ENCODE measurements around the gene PRKCD. TPM values are rescaled to one million over a fixed set of nuclear protein-coding genes. Genes with fewer than 3 reads are reported as not detected.

Gene PRKCD
- total RNA-seq, 2 experiments from 2014 or later, result 18.7 to 21.5 TPM

DNA sequence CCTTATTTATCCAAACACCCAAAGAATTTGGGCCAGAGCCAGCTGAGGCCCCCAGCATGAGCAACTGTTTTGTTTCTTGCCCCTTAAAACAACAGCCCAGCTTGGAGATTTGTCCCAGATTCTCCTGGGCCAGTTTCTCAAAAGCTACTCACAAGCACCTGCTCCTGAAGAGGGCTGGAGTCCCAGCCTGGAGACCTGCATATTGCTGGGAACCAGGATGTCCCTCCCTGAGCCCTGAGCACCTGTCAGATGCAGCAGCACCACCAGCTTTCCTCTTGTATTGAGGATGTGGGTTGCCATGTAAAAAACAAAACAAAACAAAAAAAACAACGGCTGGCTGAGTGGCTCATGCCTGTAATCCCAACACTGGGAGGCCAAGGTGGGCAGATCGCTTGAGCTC is 23.8 kb upstream of the PRKCD start:
- intact Hi-C loops (cut with micrococcal nuclease), result loop anchor here (10.0 kb wide), 1 partner anchor 208 kb away; the partner anchor contains the start of gene DCP1A
- POLR2A ChIA-PET, result interaction anchor here (0.5 to 1.4 kb wide), 2 partner anchors 11 to 17 kb away, joined by 4 read pairs; no protein-coding TSS in a partner anchor
- Mint-ChIP-seq H3K27me3 (no peaks in the 10 kb centered on the region), H3K4me1 (ENCODE audit: low read depth) (no peaks in the 10 kb centered on the region), H3K27ac (no peak overlapping the region), H3K4me3 (no peak overlapping the region), H3K36me3 (ENCODE audit: low read depth) (no peaks in the 10 kb centered on the region), H3K9me3 (no peaks in the 10 kb centered on the region)
- TF ChIP-seq, protein P1, sequence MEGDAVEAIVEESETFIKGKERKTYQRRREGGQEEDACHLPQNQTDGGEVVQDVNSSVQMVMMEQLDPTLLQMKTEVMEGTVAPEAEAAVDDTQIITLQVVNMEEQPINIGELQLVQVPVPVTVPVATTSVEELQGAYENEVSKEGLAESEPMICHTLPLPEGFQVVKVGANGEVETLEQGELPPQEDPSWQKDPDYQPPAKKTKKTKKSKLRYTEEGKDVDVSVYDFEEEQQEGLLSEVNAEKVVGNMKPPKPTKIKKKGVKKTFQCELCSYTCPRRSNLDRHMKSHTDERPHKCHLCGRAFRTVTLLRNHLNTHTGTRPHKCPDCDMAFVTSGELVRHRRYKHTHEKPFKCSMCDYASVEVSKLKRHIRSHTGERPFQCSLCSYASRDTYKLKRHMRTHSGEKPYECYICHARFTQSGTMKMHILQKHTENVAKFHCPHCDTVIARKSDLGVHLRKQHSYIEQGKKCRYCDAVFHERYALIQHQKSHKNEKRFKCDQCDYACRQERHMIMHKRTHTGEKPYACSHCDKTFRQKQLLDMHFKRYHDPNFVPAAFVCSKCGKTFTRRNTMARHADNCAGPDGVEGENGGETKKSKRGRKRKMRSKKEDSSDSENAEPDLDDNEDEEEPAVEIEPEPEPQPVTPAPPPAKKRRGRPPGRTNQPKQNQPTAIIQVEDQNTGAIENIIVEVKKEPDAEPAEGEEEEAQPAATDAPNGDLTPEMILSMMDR (IDR thresholded peaks at IDR 0.05), result no peak
- CTCF ChIA-PET, result interaction anchor here (11.3 kb wide), 1 partner anchor 61 kb away, joined by 178 read pairs; no protein-coding TSS in a partner anchor
- DNase-seq (no peak), ATAC-seq (no peak)

- no peaks in the 10 kb centered on the region for H3K36me3 Mint-ChIP-seq (ENCODE audit: low read depth)
- POLR2A ChIA-PET, result interaction anchor here (0.5 kb wide), 1 partner anchor 12 kb away, joined by 4 read pairs; no protein-coding TSS in a partner anchor
These were observed 23.1 kb upstream of the PRKCD start for GRCh38 chr3:53137835-53138446.

DNA sequence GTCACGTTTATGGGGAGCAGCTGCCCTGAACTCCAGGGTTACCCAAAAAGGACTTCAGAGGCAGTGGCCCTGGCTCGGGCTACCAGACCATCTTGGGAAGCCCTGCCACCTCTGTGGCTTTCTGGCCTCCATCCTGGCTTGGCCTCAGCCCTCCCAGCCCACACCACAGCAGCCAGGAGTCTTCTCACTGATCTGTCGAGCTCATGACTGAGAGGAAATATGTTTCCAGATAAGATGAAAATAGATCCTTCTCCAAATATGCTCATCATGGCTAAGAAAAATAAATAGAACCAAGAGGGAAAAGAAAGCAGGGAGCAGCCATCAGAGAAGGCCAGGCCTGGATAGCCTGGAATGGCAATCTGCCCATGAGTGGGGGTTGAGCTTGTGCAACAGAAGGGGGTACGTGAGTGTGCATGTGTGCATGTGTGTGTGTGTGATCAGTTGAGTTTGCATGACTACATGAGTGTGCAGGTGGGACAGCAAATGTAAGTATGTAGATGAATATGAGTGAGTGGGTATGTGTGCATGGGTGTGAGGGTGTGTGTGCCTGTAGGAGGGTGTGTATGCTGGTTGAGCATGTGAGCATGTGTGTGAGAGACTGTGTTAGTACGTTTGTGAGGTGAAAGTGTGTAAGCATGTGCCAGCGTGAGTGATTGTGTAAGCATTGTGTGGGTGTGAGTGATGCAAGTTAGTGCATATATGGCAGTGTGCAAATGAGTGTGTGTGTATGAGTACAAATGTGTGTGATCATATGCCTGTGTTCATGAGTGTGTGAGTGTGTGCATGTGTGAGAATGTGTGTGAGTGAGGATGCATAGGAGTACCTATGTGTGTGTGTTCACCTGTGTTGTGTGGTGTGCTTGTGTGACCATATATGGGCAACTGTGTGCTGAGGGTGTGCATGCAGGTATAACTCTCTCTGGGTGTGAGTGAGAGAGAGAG is 20.8 kb upstream of the PRKCD start:
- no peak for ATAC-seq
- intact Hi-C loops (cut with micrococcal nuclease), result loop anchor here (10.0 kb wide), 1 partner anchor 205 kb away; the partner anchor contains the start of gene DCP1A
- CTCF ChIA-PET, result interaction anchor here (1.3 kb wide), 1 partner anchor 18 kb away, joined by 3 read pairs; no protein-coding TSS in a partner anchor

More at GRCh38 chr3:53137835-53138446, 23.1 kb upstream of the PRKCD start:
- no peaks in the 10 kb centered on the region for H3K9me3 Mint-ChIP-seq
- intact Hi-C loops (cut with micrococcal nuclease), result loop anchor here (10.0 kb wide), 1 partner anchor 207 kb away; the partner anchor contains the start of gene DCP1A
- TF ChIP-seq, protein P1 (IDR thresholded peaks at IDR 0.05), result no peak
- no peaks in the 10 kb centered on the region for H3K27me3 Mint-ChIP-seq
- no peak overlapping the region for H3K27ac Mint-ChIP-seq
- no peak for ATAC-seq
- H3K4me3 Mint-ChIP-seq, result no peak overlapping the region
- no peaks in the 10 kb centered on the region for H3K4me1 Mint-ChIP-seq (ENCODE audit: low read depth)
- CTCF ChIA-PET, result interaction anchor here (11.3 kb wide), 1 partner anchor 60 kb away, joined by 178 read pairs; no protein-coding TSS in a partner anchor
- no peak for DNase-seq

GRCh38 chr3:53140847-53141845 is 19.9 kb upstream of the PRKCD start:
- ATAC-seq (peak; percentile 81), DNase-seq (no peak)
- ChIA-PET CTCF (interaction anchor here (1.3 to 3.3 kb wide), 4 partner anchors 8 to 55 kb away, joined by 3 to 21 read pairs (median 7); no protein-coding TSS in a partner anchor), POLR2A (interaction anchor here (0.9 kb wide), 1 partner anchor 24 kb away, joined by 3 read pairs; no protein-coding TSS in a partner anchor)
- no peaks in the 10 kb centered on the region for H3K4me1 Mint-ChIP-seq (ENCODE audit: low read depth)
- H3K36me3 Mint-ChIP-seq (ENCODE audit: low read depth), result no peaks in the 10 kb centered on the region
- H3K9me3 Mint-ChIP-seq, result no peaks in the 10 kb centered on the region
- no peak overlapping the region for H3K4me3 Mint-ChIP-seq
- H3K27me3 Mint-ChIP-seq, result no peaks in the 10 kb centered on the region
- intact Hi-C loops (cut with micrococcal nuclease), result no loop called here
- no peak overlapping the region for H3K27ac Mint-ChIP-seq
- TF ChIP-seq, protein P1 (IDR thresholded peaks at IDR 0.05), result no peak

More for the DNA sequence above, 20.8 kb upstream of the PRKCD start:
- TF ChIP-seq, protein P1 (IDR thresholded peaks at IDR 0.05), result no peak
- no peaks in the 10 kb centered on the region for H3K27me3 Mint-ChIP-seq
- no peak overlapping the region for H3K4me3 Mint-ChIP-seq
- no peaks in the 10 kb centered on the region for H3K4me1 Mint-ChIP-seq (ENCODE audit: low read depth)
- POLR2A ChIA-PET, result no interaction called here
- no peaks in the 10 kb centered on the region for H3K9me3 Mint-ChIP-seq
- H3K27ac Mint-ChIP-seq, result no peak overlapping the region
- no peak for DNase-seq
- H3K36me3 Mint-ChIP-seq (ENCODE audit: low read depth), result no peaks in the 10 kb centered on the region
